ENCODE measurements around the gene UBR1. TPM values are rescaled to one million over a fixed set of nuclear protein-coding genes. Genes with fewer than 3 reads are reported as not detected.

The UBR1 gene
- total and polyA plus RNA-seq, 2 experiments from 2014 or later = 17.2 to 19.6 TPM

GRCh38 chr15:43100971-43101370, 4.9 kb downstream of the UBR1 start:
- peaks cover 6% of the 10 kb centered on the region for H3K27me3 Mint-ChIP-seq (ENCODE audit: insufficient read depth, low read depth, poor library complexity)
- peaks cover under 1% of the 10 kb centered on the region for H4K20me1 ChIP-seq (replicated peaks; ENCODE audit: insufficient read depth)
- H3F3A ChIP-seq (replicated peaks; ENCODE audit: low read depth) = no peaks in the 10 kb centered on the region
- no peak overlapping the region for H2AFZ ChIP-seq
- peaks cover 21% of the 10 kb centered on the region for H3K36me3 Mint-ChIP-seq (ENCODE audit: low read depth)
- no peaks in the 10 kb centered on the region for H3K9me3 Mint-ChIP-seq
- no peak overlapping the region for H3K4me3 ChIP-seq
- no peak overlapping the region for H3K27ac Mint-ChIP-seq
- TF ChIP-seq STAT1 (IDR thresholded peaks at IDR 0.05; ENCODE audit: unreplicated experiment) = no peak
- TF ChIP-seq CTCF (conservative IDR thresholded peaks at IDR 0.05; ENCODE audit: low read depth in 2 of 2) = no peak
- TF ChIP-seq NANOG (IDR thresholded peaks at IDR 0.05; ENCODE audit: borderline replicate concordance) = no peak
- no peak for TF ChIP-seq POLR2AphosphoS5 (IDR thresholded peaks at IDR 0.05; ENCODE audit: low read depth)
- no peak for TF ChIP-seq ZNF462 (CRISPR knock-in tag; IDR thresholded peaks at IDR 0.05)
- TF ChIP-seq JUNB (IDR thresholded peaks at IDR 0.05; ENCODE audit: unreplicated experiment) = no peak
- TF ChIP-seq EZH2phosphoT487 (IDR thresholded peaks at IDR 0.05; ENCODE audit: unreplicated experiment) = no peak
- TF ChIP-seq REST (IDR thresholded peaks at IDR 0.05; ENCODE audit: unreplicated experiment) = no peak
- no peak for TF ChIP-seq ZNF114 (CRISPR knock-in tag; IDR thresholded peaks at IDR 0.05)
- TF ChIP-seq ETS1 (IDR thresholded peaks at IDR 0.05) = no peak
- no peak for TF ChIP-seq ZNF331 (CRISPR knock-in tag; IDR thresholded peaks at IDR 0.05; ENCODE audit: low read depth)
- TF ChIP-seq EZH2 (IDR thresholded peaks at IDR 0.05; ENCODE audit: low read depth, unreplicated experiment) = no peak
- no peak for TF ChIP-seq CREB1 (CRISPR knock-in tag; IDR thresholded peaks at IDR 0.05; ENCODE audit: low read depth)
- H3K9me2 ChIP-seq (ENCODE audit: insufficient read depth) = no peaks in the 10 kb centered on the region
- no peak overlapping the region for H3K4me3 Mint-ChIP-seq
- no peak overlapping the region for H3K4me2 ChIP-seq
- peaks cover 5% of the 10 kb centered on the region for H3K4me1 ChIP-seq (ENCODE audit: insufficient read depth)
- no peak overlapping the region for H3K27ac ChIP-seq (ENCODE audit: low read depth)
- ATAC-seq = no peak
- H3K36me3 ChIP-seq (ENCODE audit: insufficient read depth) = no peaks in the 10 kb centered on the region
- H3K27me3 ChIP-seq (ENCODE audit: insufficient read depth) = no peaks in the 10 kb centered on the region
- H3K4me1 Mint-ChIP-seq = peaks cover 4% of the 10 kb centered on the region; the same call in 1 of the 3 replicates
- peaks cover 93% of the 10 kb centered on the region for H3K79me2 ChIP-seq (replicated peaks; ENCODE audit: insufficient read depth)
- DNase-seq (ENCODE audit: low spot score) = no peak
